Kidney tubule cell (primary cell): ENCODE measurements around the gene SLC66A3.
"Not testable (repeated sequence)": the region's sequence is repeated elsewhere in the genome, so short reads cannot be mapped to it uniquely, and the experiment has no call there.

Experiments
- DNase-seq: peaks from one replicate; pipeline ENCODE4 v3.0.0-alpha.2; 2018; ENCODE audit warnings: low spot score

SLC66A3 gene

GRCh38 chr2:11163439-11164317 is 8.4 kb downstream of the SLC66A3 start:
- no peak for DNase-seq

GRCh38 chr2:11165046-11165445 is 9.8 kb downstream of the SLC66A3 start:
- not testable (repeated sequence) for DNase-seq

- DNase-seq: no peak
Measured at GRCh38 chr2:11166476-11166875, 11.2 kb downstream of the SLC66A3 start.

- no peak for DNase-seq
Measured at GRCh38 chr2:11168488-11168887, 13.2 kb downstream of the SLC66A3 start.

GRCh38 chr2:11169333-11169732 is 14.1 kb downstream of the SLC66A3 start:
- DNase-seq: no peak

GRCh38 chr2:11174222-11174621 is 19.0 kb downstream of the SLC66A3 start:
- DNase-seq: no peak

GRCh38 chr2:11175293-11175795 is 20.1 kb downstream of the SLC66A3 start:
- DNase-seq: peak; percentile 43

GRCh38 chr2:11177871-11178690 is 22.8 kb downstream of the SLC66A3 start:
- DNase-seq: no peak

- DNase-seq: no peak
Measured at GRCh38 chr2:11179196-11179595, 23.9 kb downstream of the SLC66A3 start.

- no peak for DNase-seq
Measured at GRCh38 chr2:11179899-11180298, 24.6 kb downstream of the SLC66A3 start.

- DNase-seq: no peak
Measured at GRCh38 chr2:11180653-11181052, 25.4 kb downstream of the SLC66A3 start.

- no peak for DNase-seq
Measured at GRCh38 chr2:11182951-11183350, 27.7 kb downstream of the SLC66A3 start.

- no peak for DNase-seq
Measured at GRCh38 chr2:11186145-11186544, 30.9 kb downstream of the SLC66A3 start.

GRCh38 chr2:11187083-11187619 is 31.9 kb downstream of the SLC66A3 start:
- peak; percentile 25 for DNase-seq

GRCh38 chr2:11187731-11188130 is 32.5 kb downstream of the SLC66A3 start:
- no peak for DNase-seq

- no peak for DNase-seq
Measured at GRCh38 chr2:11196246-11196645, 41.0 kb downstream of the SLC66A3 start.

- DNase-seq: no peak
Measured at GRCh38 chr2:11200651-11201050, 45.4 kb downstream of the SLC66A3 start.

- no peak for DNase-seq
Measured at GRCh38 chr2:11201969-11202368, 46.7 kb downstream of the SLC66A3 start.

- DNase-seq: peak; percentile 72
Measured at GRCh38 chr2:11203480-11203879, 48.2 kb downstream of the SLC66A3 start.

GRCh38 chr2:11208083-11208482 is 52.8 kb downstream of the SLC66A3 start:
- DNase-seq: no peak

- no peak for DNase-seq
Measured at GRCh38 chr2:11212645-11213044, 57.4 kb downstream of the SLC66A3 start.

- DNase-seq: no peak
Measured at GRCh38 chr2:11213090-11213638, 57.9 kb downstream of the SLC66A3 start.
